ENCODE data around the gene EN1. TPM values are rescaled to one million over a fixed set of nuclear protein-coding genes. Genes with fewer than 3 reads are reported as not detected.

EN1 gene
- total RNA-seq, 5 donors from 2014 or later (not counting 1 experiment from before 2014, with no cell fraction given): not detected

GRCh38 chr2:118849226-118850167 lies 2.0 kb upstream of the EN1 start:
- CTCF ChIA-PET: no interaction called here
- ATAC-seq (replicated peaks in 1 of 4): no peak

GRCh38 chr2:118848381-118849225 lies 1.2 kb upstream of the EN1 start:
- POLR2A ChIA-PET: no interaction called here
- H3K4me3 Mint-ChIP-seq: peak overlapping the region; percentile 46 to 67 (median 62)
- Histone ChIP-seq H3K27me3 (replicated peaks in 1 of 2; ENCODE audit: control insufficient read depth in 2 of 2, extremely low read depth in 1 of 2, insufficient read depth in 2 of 2, low read length in 1 of 2) (peaks cover 28 to 95% of the 10 kb centered on the region in 2 experiments), H3K9me3 (no peaks in the 10 kb centered on the region), H3K4me3 (ENCODE audit: control insufficient read depth in 1 of 2, extremely low read depth in 1 of 2, low read length in 1 of 2) (no peak overlapping the region), H3K4me1 (ENCODE audit: control insufficient read depth in 1 of 2, extremely low read depth in 1 of 2, insufficient read depth in 2 of 2, low read length in 2 of 2) (peaks cover 0 to 39% of the 10 kb centered on the region in 2 experiments), H3K27ac (ENCODE audit: low read length) (no peak overlapping the region), H3K36me3 (ENCODE audit: control insufficient read depth in 2 of 2, extremely low read depth in 1 of 2, insufficient read depth in 1 of 2, low read length in 1 of 2) (no peaks in the 10 kb centered on the region)
- ATAC-seq (replicated peaks in 1 of 4): no peak
- peak overlapping the region in 1 of 2 donors; percentile 61 for H3K27ac Mint-ChIP-seq
- peaks cover 71 to 87% of the 10 kb centered on the region in 2 donors for H3K27me3 Mint-ChIP-seq
- DNase-seq: no peak
- CTCF ChIA-PET: interaction anchor here in 1 of 2 donors (0.6 kb wide), 1 partner anchor 632 kb away, joined by 5 read pairs; no protein-coding TSS in a partner anchor
- 7% methylated on average over 34 of the region's 46 CpGs for WGBS (ENCODE audit: insufficient coverage)
- peaks cover 28 to 48% (median 40%) of the 10 kb centered on the region in 3 donors for H3K4me1 Mint-ChIP-seq
- H3K9me3 Mint-ChIP-seq: no peaks in the 10 kb centered on the region
- H3K36me3 Mint-ChIP-seq: no peaks in the 10 kb centered on the region

More at GRCh38 chr2:118849226-118850167, 2.0 kb upstream of the EN1 start:
- peaks cover 0 to 41% of the 10 kb centered on the region in 2 experiments for H3K4me1 ChIP-seq (ENCODE audit: control insufficient read depth in 1 of 2, extremely low read depth in 1 of 2, insufficient read depth in 2 of 2, low read length in 2 of 2)
- peaks cover 29 to 46% (median 39%) of the 10 kb centered on the region in 3 donors for H3K4me1 Mint-ChIP-seq
- H3K27me3 ChIP-seq (replicated peaks in 1 of 2; ENCODE audit: control insufficient read depth in 2 of 2, extremely low read depth in 1 of 2, insufficient read depth in 2 of 2, low read length in 1 of 2): peaks cover 22 to 95% of the 10 kb centered on the region in 2 experiments
- no peaks in the 10 kb centered on the region for H3K9me3 Mint-ChIP-seq
- H3K4me3 Mint-ChIP-seq: peak overlapping the region in 1 of 3 donors; percentile 67
- no peak for DNase-seq
- no peaks in the 10 kb centered on the region for H3K36me3 ChIP-seq (ENCODE audit: control insufficient read depth in 2 of 2, extremely low read depth in 1 of 2, insufficient read depth in 1 of 2, low read length in 1 of 2)
- POLR2A ChIA-PET: no interaction called here
- no peak overlapping the region for H3K27ac Mint-ChIP-seq
- peaks cover 69 to 88% of the 10 kb centered on the region in 2 donors for H3K27me3 Mint-ChIP-seq
- H3K27ac ChIP-seq (ENCODE audit: low read length): no peak overlapping the region
- no peaks in the 10 kb centered on the region for H3K36me3 Mint-ChIP-seq
- no peak overlapping the region for H3K4me3 ChIP-seq (ENCODE audit: control insufficient read depth in 1 of 2, extremely low read depth in 1 of 2, low read length in 1 of 2)
- 6% methylated on average over 14 of the region's 52 CpGs for WGBS (ENCODE audit: insufficient coverage)
- no peaks in the 10 kb centered on the region for H3K9me3 ChIP-seq

DNA sequence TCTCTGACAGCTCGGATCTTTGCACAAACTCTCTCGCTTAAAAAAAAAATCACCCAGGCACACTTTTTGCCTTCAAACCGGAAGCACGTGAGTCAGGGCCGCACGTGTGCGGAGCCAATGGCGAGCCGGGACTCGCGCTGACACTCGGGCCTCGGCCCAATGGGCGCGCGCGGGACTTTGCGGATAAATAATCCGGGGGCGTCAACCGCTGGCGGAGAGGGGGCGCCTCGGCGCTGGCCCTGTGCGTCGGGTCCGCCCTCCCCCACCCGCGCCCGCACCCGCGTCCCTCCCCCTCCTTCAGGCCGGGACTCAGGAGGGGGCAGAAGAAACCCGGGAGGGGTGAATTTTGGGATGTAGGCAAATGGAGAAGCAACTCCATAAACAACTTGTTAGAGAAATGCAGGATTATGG lies 319 bp upstream of the EN1 start:
- Histone ChIP-seq H3K27me3 (replicated peaks in 1 of 2; ENCODE audit: control insufficient read depth in 2 of 2, extremely low read depth in 1 of 2, insufficient read depth in 2 of 2, low read length in 1 of 2) (peaks cover 29 to 95% of the 10 kb centered on the region in 2 experiments), H3K4me1 (ENCODE audit: control insufficient read depth in 1 of 2, extremely low read depth in 1 of 2, insufficient read depth in 2 of 2, low read length in 2 of 2) (peaks cover 2 to 43% of the 10 kb centered on the region in 2 experiments), H3K4me3 (ENCODE audit: control insufficient read depth in 1 of 2, extremely low read depth in 1 of 2, low read length in 1 of 2) (peak overlapping the region in 1 of 2 donors; percentile 41), H3K9me3 (no peaks in the 10 kb centered on the region), H3K36me3 (ENCODE audit: control insufficient read depth in 2 of 2, extremely low read depth in 1 of 2, insufficient read depth in 1 of 2, low read length in 1 of 2) (no peaks in the 10 kb centered on the region), H3K27ac (ENCODE audit: low read length) (no peak overlapping the region)
- DNase-seq (no peak), ATAC-seq (replicated peaks in 1 of 4) (peak in 1 of 4 experiments; percentile 39)
- Mint-ChIP-seq H3K27me3 (peaks cover 67 to 86% of the 10 kb centered on the region in 2 donors), H3K27ac (no peak overlapping the region), H3K4me3 (peak overlapping the region in 2 of 3 donors; percentile 43 to 67), H3K9me3 (no peaks in the 10 kb centered on the region), H3K4me1 (peaks cover 28 to 45% (median 40%) of the 10 kb centered on the region in 3 donors), H3K36me3 (no peaks in the 10 kb centered on the region)
- CTCF ChIA-PET: interaction anchor here (0.6 to 1.0 kb wide), 5 partner anchors 8 to 536 kb away, joined by 3 to 7 read pairs (median 3); no protein-coding TSS in a partner anchor
- POLR2A ChIA-PET: no interaction called here
- WGBS (ENCODE audit: insufficient coverage): 5% methylated on average over 25 of the region's 35 CpGs

DNA sequence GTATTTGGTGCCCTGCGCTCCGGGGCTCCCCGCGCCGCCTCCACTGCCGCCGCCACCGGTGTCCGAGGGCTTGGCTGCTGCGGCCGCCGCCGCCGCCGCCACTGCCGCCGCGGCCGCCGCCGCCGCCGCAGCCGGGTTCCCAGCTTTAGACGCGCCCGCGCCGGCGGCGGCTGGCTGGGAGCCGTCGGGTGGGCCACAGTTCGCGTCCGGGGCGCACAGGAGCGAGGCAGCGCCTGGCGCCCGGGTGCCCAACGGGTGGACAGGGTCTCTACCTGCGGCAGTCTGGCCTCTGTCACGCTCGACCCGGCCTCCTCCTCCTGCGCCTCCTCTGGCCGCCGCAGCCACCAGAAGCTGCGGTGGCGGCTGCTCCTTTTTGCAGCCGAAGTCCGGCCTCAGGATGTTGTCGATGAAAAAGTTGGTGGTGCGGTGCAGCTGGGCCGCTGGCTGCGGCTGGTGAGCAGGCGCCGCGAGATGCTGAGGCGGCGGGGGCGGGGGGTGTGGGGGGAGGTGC lies 951 bp downstream of the EN1 start:
- Mint-ChIP-seq H3K4me3 (peak overlapping the region in 1 of 3 donors; percentile 70), H3K4me1 (peaks cover 36 to 47% (median 41%) of the 10 kb centered on the region in 3 donors), H3K36me3 (no peaks in the 10 kb centered on the region), H3K27ac (no peak overlapping the region), H3K9me3 (no peaks in the 10 kb centered on the region), H3K27me3 (peaks cover 63 to 81% of the 10 kb centered on the region in 2 donors)
- CTCF ChIA-PET: interaction anchor here (0.6 to 1.0 kb wide), 2 partner anchors 9 to 46 kb away, joined by 3 read pairs; no protein-coding TSS in a partner anchor
- Histone ChIP-seq H3K4me3 (ENCODE audit: control insufficient read depth in 1 of 2, extremely low read depth in 1 of 2, low read length in 1 of 2) (no peak overlapping the region), H3K4me1 (ENCODE audit: control insufficient read depth in 1 of 2, extremely low read depth in 1 of 2, insufficient read depth in 2 of 2, low read length in 2 of 2) (peaks cover 2 to 52% of the 10 kb centered on the region in 2 experiments), H3K27me3 (replicated peaks in 1 of 2; ENCODE audit: control insufficient read depth in 2 of 2, extremely low read depth in 1 of 2, insufficient read depth in 2 of 2, low read length in 1 of 2) (peaks cover 21 to 95% of the 10 kb centered on the region in 2 experiments), H3K9me3 (no peaks in the 10 kb centered on the region), H3K36me3 (ENCODE audit: control insufficient read depth in 2 of 2, extremely low read depth in 1 of 2, insufficient read depth in 1 of 2, low read length in 1 of 2) (no peaks in the 10 kb centered on the region), H3K27ac (ENCODE audit: low read length) (no peak overlapping the region)
- no peak for ATAC-seq (replicated peaks in 1 of 4)
- DNase-seq: no peak
- 9% methylated on average over 46 of the region's 63 CpGs for WGBS (ENCODE audit: insufficient coverage)
- POLR2A ChIA-PET: no interaction called here

- peak overlapping the region in 2 of 3 donors; percentile 37 to 70 for H3K4me3 Mint-ChIP-seq
- DNase-seq (no peak), ATAC-seq (replicated peaks in 1 of 4) (no peak)
- H3K4me1 Mint-ChIP-seq: peaks cover 41 to 52% (median 42%) of the 10 kb centered on the region in 3 donors
- H3K27ac Mint-ChIP-seq: peak overlapping the region in 1 of 2 donors; percentile 57
- Histone ChIP-seq H3K4me3 (ENCODE audit: control insufficient read depth in 1 of 2, extremely low read depth in 1 of 2, low read length in 1 of 2) (no peak overlapping the region), H3K9me3 (no peaks in the 10 kb centered on the region), H3K36me3 (ENCODE audit: control insufficient read depth in 2 of 2, extremely low read depth in 1 of 2, insufficient read depth in 1 of 2, low read length in 1 of 2) (no peaks in the 10 kb centered on the region), H3K27ac (ENCODE audit: low read length) (no peak overlapping the region), H3K27me3 (replicated peaks in 1 of 2; ENCODE audit: control insufficient read depth in 2 of 2, extremely low read depth in 1 of 2, insufficient read depth in 2 of 2, low read length in 1 of 2) (peaks cover 23 to 94% of the 10 kb centered on the region in 2 experiments), H3K4me1 (ENCODE audit: control insufficient read depth in 1 of 2, extremely low read depth in 1 of 2, insufficient read depth in 2 of 2, low read length in 2 of 2) (peaks cover 2 to 54% of the 10 kb centered on the region in 2 experiments)
- ChIA-PET CTCF (no interaction called here), POLR2A (no interaction called here)
- 12% methylated on average over 37 of the region's 47 CpGs for WGBS (ENCODE audit: insufficient coverage)
- H3K36me3 Mint-ChIP-seq: no peaks in the 10 kb centered on the region
- no peaks in the 10 kb centered on the region for H3K9me3 Mint-ChIP-seq
- peaks cover 63 to 81% of the 10 kb centered on the region in 2 donors for H3K27me3 Mint-ChIP-seq
Measured at GRCh38 chr2:118845522-118846441, 1.7 kb downstream of the EN1 start.
